Tibial nerve (tissue), 4 donors: ENCODE data around the gene TMEM235. TPM values are rescaled to one million over a fixed set of nuclear protein-coding genes. Genes with fewer than 3 reads are reported as not detected.

ENCODE experiments used
- DNase-seq, 2 donors: peaks; one replicate each; pipeline ENCODE4 v3.0.0-alpha.2; 2019; ENCODE audit warnings: low spot score in 2 of 2
- H3K27ac ChIP-seq, 4 donors: fragments of 200-600 bp; sonication (generic) in 3 of 4; one replicate each; pipeline ENCODE4 v1.5.1; 2017 to 2019; ENCODE audit warnings: mild to moderate bottlenecking in 1 of 4
- H3K27me3 ChIP-seq, 2 donors: fragments of 200-600 bp; sonication (generic) in 1 of 2; one replicate each; pipeline versions ENCODE4 v1.5.1 to v1.6.0; 2017 to 2019
- H3K36me3 ChIP-seq, 3 donors: fragments of 200-600 bp; sonication (generic); one replicate each; pipeline ENCODE4 v1.5.1; 2018 to 2019
- H3K4me1 ChIP-seq, 4 donors: fragments of 200-600 bp; sonication (generic) in 3 of 4; one replicate each; pipeline ENCODE4 v1.5.1; 2017 to 2019
- H3K4me3 ChIP-seq, 4 donors: fragments of 200-600 bp; sonication (generic) in 3 of 4; one replicate each; pipeline ENCODE4 v1.5.1; 2017 to 2019; ENCODE audit warnings: mild to moderate bottlenecking in 1 of 4, moderate library complexity in 1 of 4
- H3K9me3 ChIP-seq, 4 donors: fragments of 200-600 bp; sonication (generic) in 3 of 4; one replicate each; pipeline ENCODE4 v1.5.1; 2017 to 2019
- CTCF ChIP-seq, 5 experiments: fragments of 200-600 bp in 3 of 5; fragments of 450-650 bp in 2 of 5; sonication (generic) in 3 of 5; IDR thresholded peaks; one replicate each; pipeline ENCODE4 v1.5.1; 2016 to 2019; ENCODE audit warnings: antibody characterized with exemption in 5 of 5, mild to moderate bottlenecking in 3 of 5, moderate library complexity in 2 of 5
- EP300 ChIP-seq, 2 donors: sonication (generic); formaldehyde crosslinking; IDR thresholded peaks; one replicate each; pipeline ENCODE4 v1.6.1; 2017; ENCODE audit warnings: antibody characterized with exemption in 2 of 2, mild to moderate bottlenecking in 1 of 2
- POLR2A ChIP-seq, 2 donors: fragments of 450-650 bp; IDR thresholded peaks; one replicate each; pipeline ENCODE4 v1.6.1; 2017; ENCODE audit warnings: antibody characterized with exemption in 2 of 2, mild to moderate bottlenecking in 2 of 2, moderate library complexity in 2 of 2
- WGBS, 2 donors: methylation state at CpG; one replicate each; pipeline ENCODE4 v1.1.5; 2018; 5-methylcytosine and 5-hydroxymethylcytosine counted together
- total RNA-seq, 4 donors: library from RNA; depleted of rRNA; stranded (reverse); fragments of >200 nt; gene quantifications; one replicate each; pipeline ENCODE4 v1.1.0, GENCODE V29; 2016

The TMEM235 gene
- total RNA-seq, 4 donors from 2014 or later, result not detected

DNA sequence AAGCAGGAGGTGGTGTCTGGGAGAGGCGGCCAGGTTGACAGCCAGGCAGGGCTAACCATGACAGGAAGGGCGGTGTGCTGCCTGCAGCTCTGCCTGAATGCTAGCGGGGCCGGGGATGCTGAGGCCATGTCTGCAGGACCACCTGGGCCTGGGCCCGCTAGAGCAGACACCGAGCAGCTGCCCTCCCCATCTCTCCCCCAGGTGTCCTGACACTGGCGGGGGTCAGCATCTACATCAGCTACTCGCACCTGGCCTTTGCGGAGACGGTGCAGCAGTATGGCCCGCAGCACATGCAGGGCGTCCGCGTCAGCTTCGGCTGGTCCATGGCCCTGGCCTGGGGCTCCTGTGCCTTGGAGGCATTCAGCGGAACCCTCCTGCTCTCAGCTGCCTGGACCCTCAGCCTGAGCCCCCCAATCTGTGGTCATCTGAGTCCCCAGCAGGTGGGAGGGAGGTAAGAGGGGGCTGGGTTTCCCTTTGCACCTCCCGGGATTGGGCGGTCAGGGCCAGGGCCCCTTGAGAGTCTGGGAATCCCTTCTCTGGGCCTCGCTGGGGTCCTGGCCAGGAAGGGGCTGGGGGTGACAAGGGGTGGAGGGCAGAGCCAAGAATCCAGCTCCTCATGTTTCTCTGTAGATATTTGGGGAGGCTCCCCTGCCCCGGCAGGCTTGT is 7.5 kb downstream of the TMEM235 start:
- H3K9me3 ChIP-seq, result no peaks in the 10 kb centered on the region
- no peaks in the 10 kb centered on the region for H3K36me3 ChIP-seq
- no peaks in the 10 kb centered on the region for H3K4me1 ChIP-seq
- H3K27ac ChIP-seq, result no peak overlapping the region
- no peak for DNase-seq
- TF ChIP-seq CTCF (IDR thresholded peaks at IDR 0.05) (no peak), POLR2A (IDR thresholded peaks at IDR 0.05) (no peak), EP300 (IDR thresholded peaks at IDR 0.05) (no peak)
- WGBS, 2 donors, result 60 to 81% methylated on average over 7 to 15 of the region's 20 CpGs
- H3K4me3 ChIP-seq, result no peak overlapping the region
- H3K27me3 ChIP-seq, result no peaks in the 10 kb centered on the region

DNA sequence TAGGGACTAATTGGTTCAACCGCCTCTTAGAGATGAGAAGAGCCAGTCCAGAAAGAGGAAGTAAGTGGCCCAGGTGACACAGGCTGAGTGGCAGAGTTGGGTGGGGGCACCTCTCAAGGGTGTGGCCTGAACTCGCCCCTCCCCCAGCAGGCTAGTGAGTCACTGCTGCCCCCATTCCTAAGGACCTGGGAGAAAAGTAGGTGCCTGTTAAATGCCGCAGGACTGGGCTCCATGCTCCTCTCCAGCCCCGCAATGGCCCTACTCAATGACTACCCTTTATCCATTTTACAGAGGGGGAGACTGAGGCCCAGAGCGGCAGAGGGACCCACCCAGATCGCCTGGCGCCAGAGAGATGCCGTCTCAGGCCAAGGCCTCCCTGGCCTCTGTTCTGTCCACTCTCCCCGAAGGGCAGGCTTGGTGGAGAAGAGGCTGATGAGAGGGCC is 8.1 kb downstream of the TMEM235 start:
- no peak overlapping the region for H3K4me3 ChIP-seq
- no peak overlapping the region for H3K27ac ChIP-seq
- H3K9me3 ChIP-seq, result no peaks in the 10 kb centered on the region
- no peaks in the 10 kb centered on the region for H3K4me1 ChIP-seq
- H3K27me3 ChIP-seq, result no peaks in the 10 kb centered on the region
- WGBS, 2 donors, result 88 to 93% methylated on average over 8 to 9 of the region's 9 CpGs
- no peaks in the 10 kb centered on the region for H3K36me3 ChIP-seq
- TF ChIP-seq POLR2A (IDR thresholded peaks at IDR 0.05), result no peak
- TF ChIP-seq CTCF (IDR thresholded peaks at IDR 0.05), result no peak
- TF ChIP-seq EP300 (IDR thresholded peaks at IDR 0.05), result no peak
- DNase-seq, result no peak

DNA sequence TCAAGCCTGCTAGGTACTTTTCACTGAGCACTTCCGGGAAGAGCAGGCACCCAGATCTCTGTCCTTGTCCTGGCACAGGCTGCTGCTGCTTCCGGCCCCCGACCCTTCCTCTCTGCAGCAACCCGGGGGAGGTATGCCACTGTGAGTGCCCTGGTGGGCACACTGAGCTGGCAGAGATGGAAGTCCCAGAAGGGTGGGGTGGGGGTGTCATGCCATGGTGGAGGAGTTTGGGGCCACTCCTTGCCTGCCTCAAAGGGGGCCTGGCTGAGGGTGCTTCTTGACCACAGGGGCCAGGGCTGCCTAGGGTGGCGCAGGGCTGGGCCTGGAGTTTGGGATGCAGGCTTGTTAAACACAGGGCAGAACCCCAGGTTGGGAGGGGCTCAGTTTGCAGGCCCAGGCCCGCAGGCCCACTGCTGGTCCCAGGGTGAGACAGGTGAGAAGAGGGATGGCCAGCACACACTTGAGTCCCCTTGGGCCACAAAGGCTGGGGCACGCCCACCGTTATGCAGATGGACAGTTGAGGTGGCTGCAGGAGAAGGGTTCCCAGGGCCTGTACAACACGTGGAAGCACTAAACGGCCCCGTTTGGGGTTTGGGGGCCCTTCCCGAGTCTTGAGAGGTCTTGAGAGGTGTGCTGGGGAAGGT is 8.7 kb downstream of the TMEM235 start:
- 65 to 80% methylated on average over 9 to 12 of the region's 12 CpGs for WGBS, 2 donors
- H3K9me3 ChIP-seq, result no peaks in the 10 kb centered on the region
- no peak for DNase-seq

GRCh38 chr17:78240839-78241238 is 9.4 kb downstream of the TMEM235 start:
- Histone ChIP-seq H3K9me3 (peaks cover 0 to 5% (median 0%) of the 10 kb centered on the region in 4 donors), H3K27me3 (no peaks in the 10 kb centered on the region), H3K4me1 (no peaks in the 10 kb centered on the region), H3K27ac (no peak overlapping the region), H3K4me3 (no peak overlapping the region), H3K36me3 (no peaks in the 10 kb centered on the region)
- TF ChIP-seq CTCF (IDR thresholded peaks at IDR 0.05), result no peak
- no peak for TF ChIP-seq EP300 (IDR thresholded peaks at IDR 0.05)
- TF ChIP-seq POLR2A (IDR thresholded peaks at IDR 0.05), result no peak
- 65 to 72% methylated on average over 9 of the region's 9 CpGs for WGBS, 2 donors
- DNase-seq, result no peak

More for the DNA sequence above, 8.7 kb downstream of the TMEM235 start:
- Histone ChIP-seq H3K27me3 (no peaks in the 10 kb centered on the region), H3K4me3 (no peak overlapping the region), H3K4me1 (no peaks in the 10 kb centered on the region), H3K27ac (no peak overlapping the region), H3K36me3 (no peaks in the 10 kb centered on the region)
- TF ChIP-seq EP300 (IDR thresholded peaks at IDR 0.05), result no peak
- no peak for TF ChIP-seq POLR2A (IDR thresholded peaks at IDR 0.05)
- no peak for TF ChIP-seq CTCF (IDR thresholded peaks at IDR 0.05)

- WGBS, 2 donors, result 82% methylated on average over 12 of the region's 13 CpGs
- no peak for DNase-seq
Measured at GRCh38 chr17:78241277-78242023, 10.0 kb downstream of the TMEM235 start.

More at GRCh38 chr17:78241277-78242023, 10.0 kb downstream of the TMEM235 start:
- H3K27ac ChIP-seq, result no peak overlapping the region
- no peaks in the 10 kb centered on the region for H3K36me3 ChIP-seq
- no peak for TF ChIP-seq POLR2A (IDR thresholded peaks at IDR 0.05)
- TF ChIP-seq EP300 (IDR thresholded peaks at IDR 0.05), result no peak
- TF ChIP-seq CTCF (IDR thresholded peaks at IDR 0.05), result no peak
- H3K27me3 ChIP-seq, result no peaks in the 10 kb centered on the region
- H3K4me3 ChIP-seq, result no peak overlapping the region
- H3K9me3 ChIP-seq, result peaks cover 0 to 5% (median 0%) of the 10 kb centered on the region in 4 donors
- H3K4me1 ChIP-seq, result no peaks in the 10 kb centered on the region
